ENCODE data around the gene TMEM132C.

DNA sequence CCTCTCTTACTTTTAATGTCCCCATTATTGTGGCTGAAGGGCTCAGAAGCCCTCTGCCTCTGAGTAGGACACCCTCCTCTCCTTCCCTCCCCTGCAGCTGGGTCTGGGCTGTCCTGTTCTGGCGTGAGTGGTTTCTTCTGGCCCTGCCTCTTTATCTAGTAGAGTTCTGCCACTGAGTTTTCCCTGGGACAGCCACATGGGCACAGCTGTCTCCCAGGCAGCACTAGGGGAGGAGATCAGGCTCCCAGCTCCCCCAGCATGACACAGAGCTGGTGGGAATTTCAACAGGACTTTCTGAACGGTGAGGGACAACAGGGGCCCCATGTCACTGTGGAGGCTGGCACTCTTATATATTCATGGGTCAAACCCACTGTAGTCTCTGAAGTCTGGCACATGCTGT lies 21.4 kb downstream of the TMEM132C start:
- TF ChIP-seq, protein P1, sequence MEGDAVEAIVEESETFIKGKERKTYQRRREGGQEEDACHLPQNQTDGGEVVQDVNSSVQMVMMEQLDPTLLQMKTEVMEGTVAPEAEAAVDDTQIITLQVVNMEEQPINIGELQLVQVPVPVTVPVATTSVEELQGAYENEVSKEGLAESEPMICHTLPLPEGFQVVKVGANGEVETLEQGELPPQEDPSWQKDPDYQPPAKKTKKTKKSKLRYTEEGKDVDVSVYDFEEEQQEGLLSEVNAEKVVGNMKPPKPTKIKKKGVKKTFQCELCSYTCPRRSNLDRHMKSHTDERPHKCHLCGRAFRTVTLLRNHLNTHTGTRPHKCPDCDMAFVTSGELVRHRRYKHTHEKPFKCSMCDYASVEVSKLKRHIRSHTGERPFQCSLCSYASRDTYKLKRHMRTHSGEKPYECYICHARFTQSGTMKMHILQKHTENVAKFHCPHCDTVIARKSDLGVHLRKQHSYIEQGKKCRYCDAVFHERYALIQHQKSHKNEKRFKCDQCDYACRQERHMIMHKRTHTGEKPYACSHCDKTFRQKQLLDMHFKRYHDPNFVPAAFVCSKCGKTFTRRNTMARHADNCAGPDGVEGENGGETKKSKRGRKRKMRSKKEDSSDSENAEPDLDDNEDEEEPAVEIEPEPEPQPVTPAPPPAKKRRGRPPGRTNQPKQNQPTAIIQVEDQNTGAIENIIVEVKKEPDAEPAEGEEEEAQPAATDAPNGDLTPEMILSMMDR (IDR thresholded peaks at IDR 0.05), result no peak
- TF ChIP-seq POLR2A (IDR thresholded peaks at IDR 0.05) (no peak), POLR2AphosphoS5 (IDR thresholded peaks at IDR 0.05) (no peak)

Measured in sigmoid colon (tissue), 4 donors.